PFSK-1 (cell line): ENCODE results near the gene TENT5C.

Source experiments
- FOXP2 ChIP-seq: optimal IDR thresholded peaks from 2 replicates; pipeline ENCODE3; 2011; ENCODE audit warnings: borderline replicate concordance, control low read depth, inconsistent platforms; ENCODE audit not compliant: insufficient read depth; ENCODE audit errors: extremely low read length, extremely low read depth
- POLR2AphosphoS5 ChIP-seq: IDR thresholded peaks from 2 replicates; pipeline ENCODE4 v1.6.1; 2012; ENCODE audit warnings: low read depth, mild to moderate bottlenecking, control low read depth, low read length, moderate library complexity
- REST ChIP-seq, 2 experiments: IDR thresholded peaks; 2 replicates each; pipeline versions ENCODE4 v1.6.1 to v1.8.0; 2011 to 2012; ENCODE audit warnings: low read depth in 2 of 2, low read length in 2 of 2, control low read depth in 1 of 2, inconsistent platforms in 1 of 2, mild to moderate bottlenecking in 1 of 2, moderate library complexity in 1 of 2; ENCODE audit not compliant: insufficient read depth in 1 of 2
- SIN3A ChIP-seq: IDR thresholded peaks from 2 replicates; pipeline ENCODE4 v1.6.1; 2012; ENCODE audit warnings: mild to moderate bottlenecking, low read length, moderate library complexity, borderline replicate concordance; ENCODE audit not compliant: insufficient read depth
- TAF1 ChIP-seq: IDR thresholded peaks from 2 replicates; pipeline ENCODE4 v1.6.1; 2012; ENCODE audit warnings: low read length, control low read depth, borderline replicate concordance; ENCODE audit not compliant: insufficient read depth

Gene TENT5C

GRCh38 chr1:117580436-117580835 is 25.4 kb upstream of the TENT5C start:
- TF ChIP-seq TAF1 (no peak), POLR2AphosphoS5 (no peak), SIN3A (no peak), REST (IDR thresholded peaks at IDR 0.05; ENCODE audit: insufficient read depth in 1 of 2, low read depth in 2 of 2, low read length in 2 of 2) (no peak), FOXP2 (no peak)

- TF ChIP-seq FOXP2 (no peak), SIN3A (no peak), TAF1 (no peak), POLR2AphosphoS5 (no peak), REST (IDR thresholded peaks at IDR 0.05; ENCODE audit: insufficient read depth in 1 of 2, low read depth in 2 of 2, low read length in 2 of 2) (no peak)
These were observed 25.0 kb upstream of the TENT5C start for GRCh38 chr1:117580882-117581281.

- TF ChIP-seq SIN3A (no peak), FOXP2 (no peak), POLR2AphosphoS5 (no peak), REST (IDR thresholded peaks at IDR 0.05; ENCODE audit: insufficient read depth in 1 of 2, low read depth in 2 of 2, low read length in 2 of 2) (no peak), TAF1 (no peak)
These were observed 24.4 kb upstream of the TENT5C start for GRCh38 chr1:117581391-117581943.

GRCh38 chr1:117582451-117582850 is 23.4 kb upstream of the TENT5C start:
- TF ChIP-seq SIN3A = no peak

- no peak for TF ChIP-seq FOXP2
- no peak for TF ChIP-seq REST (IDR thresholded peaks at IDR 0.05; ENCODE audit: insufficient read depth in 1 of 2, low read depth in 2 of 2, low read length in 2 of 2)
- TF ChIP-seq POLR2AphosphoS5 = no peak
- TF ChIP-seq TAF1 = no peak
These were observed 22.6 kb upstream of the TENT5C start for GRCh38 chr1:117583247-117583646.
